HepG2 (cell line): ENCODE results near the gene SNPH. TPM values are rescaled to one million over a fixed set of nuclear protein-coding genes. Genes with fewer than 3 reads are reported as not detected.

Source experiments
- AHR ChIP-seq: IDR thresholded peaks from 2 replicates; pipeline ENCODE4 v1.6.1; 2018; ENCODE audit warnings: missing genetic modification reagents, missing compliant biosample characterization
- EEA1 ChIP-seq: sonication (generic); formaldehyde crosslinking; IDR thresholded peaks from 2 replicates; pipeline ENCODE4 v1.5.1; 2020; ENCODE audit warnings: mild to moderate bottlenecking, missing genetic modification reagents, borderline replicate concordance
- ELF1 ChIP-seq: sonication (generic); formaldehyde crosslinking; IDR thresholded peaks from 2 replicates; pipeline ENCODE4 v1.4.0; 2020; ENCODE audit warnings: missing genetic modification reagents
- FOXK1 ChIP-seq: sonication (generic); formaldehyde crosslinking; IDR thresholded peaks from 2 replicates; pipeline ENCODE4 v1.4.0; 2020; ENCODE audit warnings: low read depth, missing genetic modification reagents, borderline replicate concordance
- FOXK2 ChIP-seq: fragments of 450-650 bp; IDR thresholded peaks from 2 replicates; pipeline ENCODE4 v1.6.1; 2016
- GATAD2A ChIP-seq: IDR thresholded peaks from 2 replicates; pipeline ENCODE4 v1.6.1; 2016
- HMGXB3 ChIP-seq: sonication (generic); formaldehyde crosslinking; IDR thresholded peaks from 2 replicates; pipeline ENCODE4 v1.4.0; 2020; ENCODE audit warnings: missing genetic modification reagents, borderline replicate concordance
- HOXD1 ChIP-seq: sonication (generic); formaldehyde crosslinking; IDR thresholded peaks from 2 replicates; pipeline ENCODE4 v1.5.0; 2020; ENCODE audit warnings: missing genetic modification reagents
- KLF11 ChIP-seq: IDR thresholded peaks from 2 replicates; pipeline ENCODE4 v1.6.1; 2016; ENCODE audit warnings: missing compliant biosample characterization
- NFKB2 ChIP-seq: sonication (generic); formaldehyde crosslinking; IDR thresholded peaks from 2 replicates; pipeline ENCODE4 v1.4.0; 2020; ENCODE audit warnings: missing genetic modification reagents, borderline replicate concordance
- SIX1 ChIP-seq: sonication (generic); formaldehyde crosslinking; IDR thresholded peaks from 2 replicates; pipeline ENCODE4 v1.4.0; 2020; ENCODE audit warnings: missing genetic modification reagents, borderline replicate concordance
- SP4 ChIP-seq: sonication (generic); formaldehyde crosslinking; IDR thresholded peaks from 2 replicates; pipeline ENCODE4 v1.8.1; 2023; ENCODE audit warnings: mild to moderate bottlenecking, missing genetic modification reagents
- TEAD3 ChIP-seq: optimal IDR thresholded peaks from 2 replicates; pipeline ENCODE3; 2016; ENCODE audit warnings: borderline replicate concordance
- U2AF2 ChIP-seq: fragments of 200-400 bp; formaldehyde crosslinking; IDR thresholded peaks from 2 replicates; pipeline ENCODE4 v1.6.1; 2017; ENCODE audit warnings: low read depth, mild to moderate bottlenecking, low read length
- XBP1 ChIP-seq: sonication (generic); formaldehyde crosslinking; IDR thresholded peaks from 2 replicates; pipeline ENCODE4 v1.5.0; 2020; ENCODE audit warnings: missing genetic modification reagents
- ZFP90 ChIP-seq: sonication (generic); formaldehyde crosslinking; IDR thresholded peaks from 2 replicates; pipeline ENCODE4 v1.8.0; 2022; ENCODE audit warnings: missing genetic modification reagents, mild to moderate bottlenecking, inconsistent platforms, borderline replicate concordance
- ZNF607 ChIP-seq: sonication (generic); formaldehyde crosslinking; IDR thresholded peaks from 2 replicates; pipeline ENCODE4 v1.5.1; 2020; ENCODE audit warnings: missing genetic modification reagents, mild to moderate bottlenecking, borderline replicate concordance
- ZNF629 ChIP-seq: sonication (generic); formaldehyde crosslinking; conservative IDR thresholded peaks from 2 replicates; pipeline ENCODE4 v1.5.0; 2020; ENCODE audit warnings: missing genetic modification reagents
- ZNF687 ChIP-seq: sonication (generic); formaldehyde crosslinking; IDR thresholded peaks from 2 replicates; pipeline ENCODE4 v1.5.1; 2020; ENCODE audit warnings: mild to moderate bottlenecking, missing genetic modification reagents, moderate library complexity
- ZSCAN25 ChIP-seq: sonication (generic); formaldehyde crosslinking; IDR thresholded peaks from 2 replicates; pipeline ENCODE4 v1.8.0; 2022; ENCODE audit warnings: mild to moderate bottlenecking, missing genetic modification reagents
- ZSCAN31 ChIP-seq: sonication (generic); formaldehyde crosslinking; IDR thresholded peaks from 2 replicates; pipeline ENCODE4 v1.5.0; 2020; ENCODE audit warnings: low read depth, mild to moderate bottlenecking, missing genetic modification reagents
- polyA plus RNA-seq, 8 experiments: library from polyadenylated mRNA; depleted of rRNA in 3 of 8; stranded (reverse) in 7 of 8; unstranded in 1 of 8; fragments of >200 nt; fragmentation: Illumina TruSeq in 4 of 8; extraction: Trizol in 4 of 8; gene quantifications; 2 replicates each; pipeline versions ENCODE4 v1.2.1 to v1.2.3, GENCODE V29; 2011 to 2016; ENCODE audit warnings: low read depth in 4 of 8, missing spikeins in 1 of 8, mixed read lengths in 1 of 8; ENCODE audit not compliant: insufficient read depth in 1 of 8
- total RNA-seq, 5 experiments: library from RNA; depleted of rRNA; stranded (reverse); fragments of >200 nt; fragmentation: Illumina TruSeq; extraction: Trizol; gene quantifications; 2 replicates each; pipeline ENCODE4 v1.2.3, GENCODE V29; 2016; ENCODE audit warnings: low read depth in 1 of 5
- TF ChIP-seq, protein P1 (sequence below): sonication (generic); formaldehyde crosslinking; IDR thresholded peaks from 2 replicates; pipeline ENCODE4 v1.5.0; 2020; ENCODE audit warnings: missing genetic modification reagents

Gene SNPH
- total and polyA plus RNA-seq, 2 of the 13 experiments (the other 11 are each of a cell fraction or from before 2014, with no cell fraction given), result 0.09 TPM; not detected in 1

- peak; percentile 73 for TF ChIP-seq ELF1 (CRISPR knock-in tag)
- TF ChIP-seq, protein P1, sequence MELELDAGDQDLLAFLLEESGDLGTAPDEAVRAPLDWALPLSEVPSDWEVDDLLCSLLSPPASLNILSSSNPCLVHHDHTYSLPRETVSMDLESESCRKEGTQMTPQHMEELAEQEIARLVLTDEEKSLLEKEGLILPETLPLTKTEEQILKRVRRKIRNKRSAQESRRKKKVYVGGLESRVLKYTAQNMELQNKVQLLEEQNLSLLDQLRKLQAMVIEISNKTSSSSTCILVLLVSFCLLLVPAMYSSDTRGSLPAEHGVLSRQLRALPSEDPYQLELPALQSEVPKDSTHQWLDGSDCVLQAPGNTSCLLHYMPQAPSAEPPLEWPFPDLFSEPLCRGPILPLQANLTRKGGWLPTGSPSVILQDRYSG (CRISPR knock-in tag), result peak; percentile 60; the same call in 1 of the 2 replicates
- TF ChIP-seq U2AF2, result no peak
- TF ChIP-seq FOXK1 (CRISPR knock-in tag), result 0 out of 2 replicates have a peak, but pooled peaks have one; percentile 39
- no peak for TF ChIP-seq ZNF607
- peak; percentile 46 for TF ChIP-seq TEAD3 (CRISPR knock-in tag)
- TF ChIP-seq AHR (CRISPR knock-in tag), result peak; percentile 82
- no peak for TF ChIP-seq FOXK2
- no peak for TF ChIP-seq ZNF629 (CRISPR knock-in tag)
- peak; percentile 79; the same call in 1 of the 2 replicates for TF ChIP-seq ZFP90
- peak; percentile 66; the same call in 1 of the 2 replicates for TF ChIP-seq ZSCAN31
- TF ChIP-seq ZNF687 (CRISPR knock-in tag), result peak; percentile 45; the same call in 1 of the 2 replicates
- TF ChIP-seq GATAD2A (CRISPR knock-in tag), result peak; percentile 60
- peak; percentile 19; the same call in 1 of the 2 replicates for TF ChIP-seq SP4 (CRISPR knock-in tag)
- TF ChIP-seq HMGXB3 (CRISPR knock-in tag), result no peak
- peak; percentile 40 for TF ChIP-seq NFKB2 (CRISPR knock-in tag)
- 0 out of 2 replicates have a peak, but pooled peaks have one; percentile 74 for TF ChIP-seq KLF11 (CRISPR knock-in tag)
- peak; percentile 88 for TF ChIP-seq ZSCAN25 (CRISPR knock-in tag)
- TF ChIP-seq XBP1 (CRISPR knock-in tag), result peak; percentile 56; the same call in 1 of the 2 replicates
- peak; percentile 54; the same call in 1 of the 2 replicates for TF ChIP-seq EEA1
- TF ChIP-seq SIX1 (CRISPR knock-in tag), result no peak
- 0 out of 2 replicates have a peak, but pooled peaks have one; percentile 17 for TF ChIP-seq HOXD1 (CRISPR knock-in tag)
Measured at GRCh38 chr20:1313236-1313964, 47.3 kb downstream of the SNPH start (continued).
